ENCODE results near the gene TYROBP.

DNA sequence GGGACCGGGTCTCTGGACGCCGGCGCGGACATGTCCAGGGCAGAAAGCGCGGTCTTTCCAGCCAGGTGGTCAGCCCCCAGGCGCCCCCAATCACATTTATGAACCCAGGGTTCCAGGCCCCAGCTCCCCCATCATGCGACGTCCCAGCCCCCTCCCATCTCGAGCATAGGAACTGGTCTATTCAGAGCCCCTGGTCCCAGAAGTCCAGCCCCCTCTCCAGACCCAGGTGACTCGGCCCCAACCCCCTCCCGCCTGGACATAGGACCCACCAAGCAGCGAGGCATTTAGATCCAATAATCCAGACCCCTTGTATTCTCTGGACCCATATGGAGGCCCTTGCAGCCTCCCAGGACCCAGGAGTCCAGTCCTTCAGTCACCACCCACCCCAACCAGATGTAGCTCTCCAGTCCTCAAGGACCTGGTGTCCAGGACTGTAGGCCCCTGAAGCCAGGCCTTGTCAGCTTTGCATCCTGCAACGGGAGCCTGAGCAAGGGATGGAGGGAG is 39.2 kb downstream of the TYROBP start:
- TF ChIP-seq POLR2AphosphoS5 (IDR thresholded peaks at IDR 0.05; ENCODE audit: low read depth, low read length) (no peak), SIN3A (IDR thresholded peaks at IDR 0.05; ENCODE audit: borderline replicate concordance, insufficient read depth, low read depth, low read length) (no peak)
- TF ChIP-seq, protein P1, sequence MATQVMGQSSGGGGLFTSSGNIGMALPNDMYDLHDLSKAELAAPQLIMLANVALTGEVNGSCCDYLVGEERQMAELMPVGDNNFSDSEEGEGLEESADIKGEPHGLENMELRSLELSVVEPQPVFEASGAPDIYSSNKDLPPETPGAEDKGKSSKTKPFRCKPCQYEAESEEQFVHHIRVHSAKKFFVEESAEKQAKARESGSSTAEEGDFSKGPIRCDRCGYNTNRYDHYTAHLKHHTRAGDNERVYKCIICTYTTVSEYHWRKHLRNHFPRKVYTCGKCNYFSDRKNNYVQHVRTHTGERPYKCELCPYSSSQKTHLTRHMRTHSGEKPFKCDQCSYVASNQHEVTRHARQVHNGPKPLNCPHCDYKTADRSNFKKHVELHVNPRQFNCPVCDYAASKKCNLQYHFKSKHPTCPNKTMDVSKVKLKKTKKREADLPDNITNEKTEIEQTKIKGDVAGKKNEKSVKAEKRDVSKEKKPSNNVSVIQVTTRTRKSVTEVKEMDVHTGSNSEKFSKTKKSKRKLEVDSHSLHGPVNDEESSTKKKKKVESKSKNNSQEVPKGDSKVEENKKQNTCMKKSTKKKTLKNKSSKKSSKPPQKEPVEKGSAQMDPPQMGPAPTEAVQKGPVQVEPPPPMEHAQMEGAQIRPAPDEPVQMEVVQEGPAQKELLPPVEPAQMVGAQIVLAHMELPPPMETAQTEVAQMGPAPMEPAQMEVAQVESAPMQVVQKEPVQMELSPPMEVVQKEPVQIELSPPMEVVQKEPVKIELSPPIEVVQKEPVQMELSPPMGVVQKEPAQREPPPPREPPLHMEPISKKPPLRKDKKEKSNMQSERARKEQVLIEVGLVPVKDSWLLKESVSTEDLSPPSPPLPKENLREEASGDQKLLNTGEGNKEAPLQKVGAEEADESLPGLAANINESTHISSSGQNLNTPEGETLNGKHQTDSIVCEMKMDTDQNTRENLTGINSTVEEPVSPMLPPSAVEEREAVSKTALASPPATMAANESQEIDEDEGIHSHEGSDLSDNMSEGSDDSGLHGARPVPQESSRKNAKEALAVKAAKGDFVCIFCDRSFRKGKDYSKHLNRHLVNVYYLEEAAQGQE (IDR thresholded peaks at IDR 0.05; ENCODE audit: insufficient read depth in 1 of 2, low read depth in 2 of 2, low read length in 1 of 2) = no peak
- TF ChIP-seq, protein P2, sequence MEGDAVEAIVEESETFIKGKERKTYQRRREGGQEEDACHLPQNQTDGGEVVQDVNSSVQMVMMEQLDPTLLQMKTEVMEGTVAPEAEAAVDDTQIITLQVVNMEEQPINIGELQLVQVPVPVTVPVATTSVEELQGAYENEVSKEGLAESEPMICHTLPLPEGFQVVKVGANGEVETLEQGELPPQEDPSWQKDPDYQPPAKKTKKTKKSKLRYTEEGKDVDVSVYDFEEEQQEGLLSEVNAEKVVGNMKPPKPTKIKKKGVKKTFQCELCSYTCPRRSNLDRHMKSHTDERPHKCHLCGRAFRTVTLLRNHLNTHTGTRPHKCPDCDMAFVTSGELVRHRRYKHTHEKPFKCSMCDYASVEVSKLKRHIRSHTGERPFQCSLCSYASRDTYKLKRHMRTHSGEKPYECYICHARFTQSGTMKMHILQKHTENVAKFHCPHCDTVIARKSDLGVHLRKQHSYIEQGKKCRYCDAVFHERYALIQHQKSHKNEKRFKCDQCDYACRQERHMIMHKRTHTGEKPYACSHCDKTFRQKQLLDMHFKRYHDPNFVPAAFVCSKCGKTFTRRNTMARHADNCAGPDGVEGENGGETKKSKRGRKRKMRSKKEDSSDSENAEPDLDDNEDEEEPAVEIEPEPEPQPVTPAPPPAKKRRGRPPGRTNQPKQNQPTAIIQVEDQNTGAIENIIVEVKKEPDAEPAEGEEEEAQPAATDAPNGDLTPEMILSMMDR (IDR thresholded peaks at IDR 0.05) = no peak
